MM.1S (cell line): ENCODE measurements around the gene PTPRG.

Source experiments
- DNase-seq: peaks from one replicate; pipeline ENCODE4 v3.0.0-alpha.2; 2015
- H2AFZ ChIP-seq: fragments of 300-600 bp; sonication (generic); 2 replicates; pipeline ENCODE4 v1.6.0; 2016; ENCODE audit warnings: antibody characterized with exemption, low read length
- H3F3A ChIP-seq: fragments of 300-600 bp; sonication (generic); 2 replicates; pipeline ENCODE4 v1.6.1; 2016; ENCODE audit warnings: mild to moderate bottlenecking, antibody characterized with exemption, low read length, moderate library complexity, mixed read lengths; ENCODE audit not compliant: insufficient read depth
- H3K27ac ChIP-seq: fragments of 300-600 bp; sonication (generic); 2 replicates; pipeline ENCODE4 v1.5.1; 2016; ENCODE audit warnings: mild to moderate bottlenecking, low read length
- H3K27me3 ChIP-seq: fragments of 300-600 bp; sonication (generic); replicated peaks from 2 replicates; pipeline ENCODE4 v1.6.0; 2016; ENCODE audit warnings: low read length; ENCODE audit not compliant: insufficient read depth
- H3K36me3 ChIP-seq: fragments of 300-600 bp; sonication (generic); replicated peaks from 2 replicates; pipeline ENCODE4 v1.6.1; 2016; ENCODE audit warnings: mild to moderate bottlenecking, low read length, mixed read lengths; ENCODE audit not compliant: insufficient read depth
- H3K4me1 ChIP-seq: fragments of 300-600 bp; sonication (generic); 2 replicates; pipeline ENCODE4 v1.6.1; 2016; ENCODE audit warnings: low read length, mixed read lengths
- H3K4me2 ChIP-seq: fragments of 300-600 bp; sonication (generic); 2 replicates; pipeline ENCODE4 v1.6.0; 2016; ENCODE audit warnings: low read depth, low read length
- H3K4me3 ChIP-seq: fragments of 300-600 bp; sonication (generic); 2 replicates; pipeline ENCODE4 v1.5.1; 2016; ENCODE audit warnings: low read length, mixed read lengths
- H3K79me2 ChIP-seq: fragments of 300-600 bp; sonication (generic); 2 replicates; pipeline ENCODE4 v1.6.1; 2016; ENCODE audit warnings: mixed run types, low read length, mixed read lengths
- H3K9ac ChIP-seq: fragments of 300-600 bp; sonication (generic); 2 replicates; pipeline ENCODE4 v1.6.1; 2016; ENCODE audit warnings: low read length, mixed read lengths
- H3K9me2 ChIP-seq: fragments of 300-600 bp; sonication (generic); replicated peaks from 2 replicates; pipeline ENCODE4 v1.6.1; 2016; ENCODE audit warnings: mild to moderate bottlenecking, low read length, mixed read lengths; ENCODE audit not compliant: insufficient read depth
- H3K9me3 ChIP-seq: fragments of 300-600 bp; sonication (generic); replicated peaks from 2 replicates; pipeline ENCODE4 v1.6.1; 2016; ENCODE audit warnings: mild to moderate bottlenecking, low read length, mixed read lengths; ENCODE audit not compliant: insufficient read depth
- H4K20me1 ChIP-seq: fragments of 300-600 bp; sonication (generic); 2 replicates; pipeline ENCODE4 v1.6.1; 2016; ENCODE audit warnings: mild to moderate bottlenecking, low read length, moderate library complexity, mixed read lengths; ENCODE audit not compliant: insufficient read depth
- EZH2 ChIP-seq: fragments of 300-600 bp; sonication (generic); optimal IDR thresholded peaks from 2 replicates; pipeline ENCODE3; 2017; ENCODE audit warnings: low read depth, mild to moderate bottlenecking, antibody characterized with exemption, low read length, mixed read lengths
- EZH2phosphoT487 ChIP-seq: fragments of 300-600 bp; sonication (generic); IDR thresholded peaks from 2 replicates; pipeline ENCODE4 v1.6.1; 2018; ENCODE audit warnings: antibody characterized with exemption, low read length
- TF ChIP-seq, protein P1 (sequence below): fragments of 300-600 bp; sonication (generic); IDR thresholded peaks from 2 replicates; pipeline ENCODE4 v1.5.1; 2016; ENCODE audit warnings: antibody characterized with exemption, low read length, mixed read lengths

The PTPRG gene

DNA sequence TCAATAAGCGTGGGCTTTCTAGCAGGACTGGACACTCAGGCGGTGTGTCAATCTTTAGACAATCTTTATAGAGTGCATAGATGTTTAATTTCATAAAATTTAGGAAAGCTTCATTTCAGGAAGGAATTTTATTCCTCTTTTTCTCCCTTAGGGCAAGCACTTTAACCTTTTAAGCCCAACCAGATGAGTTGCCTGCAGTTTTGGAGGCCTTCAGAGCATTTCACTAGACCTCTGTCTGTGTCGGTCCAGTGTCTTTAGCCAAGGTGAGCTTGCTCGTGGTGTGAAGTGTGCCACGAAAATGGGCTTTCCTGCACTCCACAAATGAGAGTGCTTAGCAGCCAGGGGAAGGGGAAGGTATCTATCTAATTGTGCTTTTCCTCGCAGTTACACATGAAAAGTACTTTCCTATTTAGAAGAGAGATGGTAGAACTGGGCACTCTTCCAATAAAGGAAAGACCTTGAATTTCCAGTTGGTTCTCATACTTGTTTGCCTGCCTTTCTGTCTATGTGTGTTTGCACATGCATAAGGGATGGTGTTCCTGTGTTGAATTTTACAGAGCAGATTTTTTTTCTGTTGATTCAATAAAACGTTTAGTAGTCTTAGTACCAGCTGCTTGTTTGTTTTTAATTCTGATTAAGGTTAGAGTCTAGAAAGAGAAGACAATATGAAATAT is 758.3 kb downstream of the PTPRG start:
- H3K36me3 ChIP-seq: no peaks in the 10 kb centered on the region
- no peak overlapping the region for H3K4me2 ChIP-seq
- no peak overlapping the region for H3K27ac ChIP-seq
- no peaks in the 10 kb centered on the region for H3K27me3 ChIP-seq
- no peaks in the 10 kb centered on the region for H3K4me1 ChIP-seq
- H4K20me1 ChIP-seq: no peaks in the 10 kb centered on the region
- no peak overlapping the region for H2AFZ ChIP-seq
- DNase-seq: no peak
- no peak overlapping the region for H3K4me3 ChIP-seq
- no peak for TF ChIP-seq EZH2phosphoT487
- no peak for TF ChIP-seq EZH2
- TF ChIP-seq, protein P1, sequence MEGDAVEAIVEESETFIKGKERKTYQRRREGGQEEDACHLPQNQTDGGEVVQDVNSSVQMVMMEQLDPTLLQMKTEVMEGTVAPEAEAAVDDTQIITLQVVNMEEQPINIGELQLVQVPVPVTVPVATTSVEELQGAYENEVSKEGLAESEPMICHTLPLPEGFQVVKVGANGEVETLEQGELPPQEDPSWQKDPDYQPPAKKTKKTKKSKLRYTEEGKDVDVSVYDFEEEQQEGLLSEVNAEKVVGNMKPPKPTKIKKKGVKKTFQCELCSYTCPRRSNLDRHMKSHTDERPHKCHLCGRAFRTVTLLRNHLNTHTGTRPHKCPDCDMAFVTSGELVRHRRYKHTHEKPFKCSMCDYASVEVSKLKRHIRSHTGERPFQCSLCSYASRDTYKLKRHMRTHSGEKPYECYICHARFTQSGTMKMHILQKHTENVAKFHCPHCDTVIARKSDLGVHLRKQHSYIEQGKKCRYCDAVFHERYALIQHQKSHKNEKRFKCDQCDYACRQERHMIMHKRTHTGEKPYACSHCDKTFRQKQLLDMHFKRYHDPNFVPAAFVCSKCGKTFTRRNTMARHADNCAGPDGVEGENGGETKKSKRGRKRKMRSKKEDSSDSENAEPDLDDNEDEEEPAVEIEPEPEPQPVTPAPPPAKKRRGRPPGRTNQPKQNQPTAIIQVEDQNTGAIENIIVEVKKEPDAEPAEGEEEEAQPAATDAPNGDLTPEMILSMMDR: no peak
- H3F3A ChIP-seq: no peaks in the 10 kb centered on the region
- H3K79me2 ChIP-seq: no peaks in the 10 kb centered on the region
- no peaks in the 10 kb centered on the region for H3K9me3 ChIP-seq
- no peaks in the 10 kb centered on the region for H3K9me2 ChIP-seq
- H3K9ac ChIP-seq: no peak overlapping the region

DNA sequence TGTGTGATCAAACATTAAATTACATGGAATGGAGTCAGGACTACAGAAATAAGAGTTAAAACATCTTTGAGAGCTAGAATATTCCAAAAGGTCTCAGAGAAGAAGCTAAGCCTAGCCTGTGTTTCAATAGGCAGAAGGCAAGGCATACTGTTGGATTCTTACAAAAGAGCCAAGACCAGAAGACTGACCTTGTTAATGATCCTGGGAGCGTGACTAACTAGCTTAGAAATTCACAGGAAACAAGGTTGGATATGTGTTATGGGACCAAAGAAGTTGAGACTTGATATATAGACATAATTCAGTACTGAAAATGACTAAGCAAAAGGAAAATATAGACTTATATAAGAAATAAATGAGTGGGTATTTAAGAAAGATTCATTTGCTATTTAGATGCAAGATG is 761.9 kb downstream of the PTPRG start:
- Histone ChIP-seq H3K4me1 (no peaks in the 10 kb centered on the region), H4K20me1 (no peaks in the 10 kb centered on the region), H3K9me3 (no peaks in the 10 kb centered on the region), H3K4me2 (no peak overlapping the region), H2AFZ (no peak overlapping the region), H3K4me3 (no peak overlapping the region), H3K27ac (no peak overlapping the region), H3F3A (no peaks in the 10 kb centered on the region), H3K9ac (no peak overlapping the region), H3K9me2 (no peaks in the 10 kb centered on the region), H3K27me3 (no peaks in the 10 kb centered on the region), H3K36me3 (no peaks in the 10 kb centered on the region), H3K79me2 (no peaks in the 10 kb centered on the region)
- TF ChIP-seq EZH2 (no peak), EZH2phosphoT487 (no peak)
- TF ChIP-seq, protein P1: no peak
- DNase-seq: no peak

DNA sequence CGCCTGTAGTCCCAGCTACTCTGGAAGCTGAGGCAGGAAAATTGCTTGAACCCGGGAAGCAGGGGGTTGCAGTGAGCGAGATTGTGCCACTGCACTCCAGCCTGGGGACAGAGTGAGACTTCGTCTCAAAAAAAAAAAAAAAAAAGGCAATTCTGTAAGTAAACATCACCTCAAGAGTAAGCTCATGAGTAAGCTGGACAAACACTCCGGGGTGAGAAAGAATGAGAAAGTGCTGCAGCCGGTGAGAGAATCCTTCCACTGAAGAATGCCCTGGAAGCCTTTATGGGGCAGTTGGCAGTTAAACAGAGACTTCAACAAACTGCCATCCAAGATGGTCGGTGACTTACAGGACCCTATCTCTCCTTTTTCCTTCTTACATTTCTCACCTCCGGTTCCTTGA is 764.5 kb downstream of the PTPRG start:
- H3K9ac ChIP-seq: no peak overlapping the region
- no peaks in the 10 kb centered on the region for H3F3A ChIP-seq
- H4K20me1 ChIP-seq: no peaks in the 10 kb centered on the region
- no peaks in the 10 kb centered on the region for H3K36me3 ChIP-seq
- no peaks in the 10 kb centered on the region for H3K27me3 ChIP-seq
- no peaks in the 10 kb centered on the region for H3K4me1 ChIP-seq
- no peak overlapping the region for H3K27ac ChIP-seq
- no peaks in the 10 kb centered on the region for H3K9me2 ChIP-seq
- H3K9me3 ChIP-seq: no peaks in the 10 kb centered on the region
- no peaks in the 10 kb centered on the region for H3K79me2 ChIP-seq
- TF ChIP-seq, protein P1: no peak
- no peak for TF ChIP-seq EZH2phosphoT487
- no peak for TF ChIP-seq EZH2
- no peak overlapping the region for H3K4me2 ChIP-seq
- no peak overlapping the region for H3K4me3 ChIP-seq
- H2AFZ ChIP-seq: no peak overlapping the region
- DNase-seq: no peak
